Liver (tissue), 9 donors: Measurements from ENCODE around the gene SPATS2. TPM values are rescaled to one million over a fixed set of nuclear protein-coding genes. Genes with fewer than 3 reads are reported as not detected.

Experiments used
- DNase-seq: peaks from one replicate; pipeline ENCODE4 v3.0.0-alpha.2; 2017; ENCODE audit warnings: low spot score
- H3K27ac ChIP-seq, 2 donors: one replicate each; pipeline ENCODE4 v1.7.0; 2013; ENCODE audit warnings: inconsistent platforms in 2 of 2, low read length in 2 of 2, control low read depth in 1 of 2, low read depth in 1 of 2, mild to moderate bottlenecking in 1 of 2
- H3K27me3 ChIP-seq, 4 donors: one replicate each; pipeline versions ENCODE4 v1.6.1 to v1.7.0; 2013; ENCODE audit warnings: low read length in 3 of 4, inconsistent platforms in 1 of 4, mild to moderate bottlenecking in 1 of 4, moderate library complexity in 1 of 4; ENCODE audit not compliant: control insufficient read depth in 4 of 4, insufficient read depth in 4 of 4
- H3K36me3 ChIP-seq, 4 donors: one replicate each; pipeline versions ENCODE4 v1.6.1 to v1.7.0; 2013; ENCODE audit warnings: low read length in 3 of 4, mild to moderate bottlenecking in 3 of 4, low read depth in 1 of 4, moderate library complexity in 1 of 4; ENCODE audit not compliant: control insufficient read depth in 4 of 4, insufficient read depth in 3 of 4
- H3K4me1 ChIP-seq, 4 donors: one replicate each; pipeline versions ENCODE4 v1.6.1 to v1.7.0; 2013; ENCODE audit warnings: low read length in 3 of 4, mild to moderate bottlenecking in 3 of 4, moderate library complexity in 1 of 4; ENCODE audit not compliant: control insufficient read depth in 4 of 4, insufficient read depth in 4 of 4
- H3K4me3 ChIP-seq, 3 donors: one replicate each; pipeline versions ENCODE4 v1.6.1 to v1.7.0; 2013; ENCODE audit warnings: low read length in 3 of 3, control low read depth in 1 of 3, low read depth in 1 of 3, mild to moderate bottlenecking in 1 of 3
- H3K9ac ChIP-seq, 2 donors: one replicate each; pipeline ENCODE4 v1.7.0; 2013; ENCODE audit warnings: low read length in 2 of 2, mild to moderate bottlenecking in 2 of 2, moderate library complexity in 2 of 2, control low read depth in 1 of 2, low read depth in 1 of 2
- H3K9me3 ChIP-seq, 4 donors: one replicate each; pipeline versions ENCODE4 v1.6.1 to v1.7.0; 2013; ENCODE audit warnings: low read length in 3 of 4; ENCODE audit not compliant: control insufficient read depth in 4 of 4
- EGR1 ChIP-seq, 2 donors: IDR thresholded peaks; 2 replicates each; pipeline ENCODE4 v1.6.1; 2016 to 2018; ENCODE audit warnings: antibody characterized with exemption in 2 of 2, low read depth in 2 of 2
- FOXA1 ChIP-seq: IDR thresholded peaks from 2 replicates; pipeline ENCODE4 v1.6.1; 2016; ENCODE audit warnings: antibody characterized with exemption
- FOXA2 ChIP-seq: IDR thresholded peaks from 2 replicates; pipeline ENCODE4 v1.6.1; 2016; ENCODE audit warnings: antibody characterized with exemption
- GABPA ChIP-seq, 2 donors: IDR thresholded peaks in 1 of 2; conservative IDR thresholded peaks in 1 of 2; 2 replicates each; pipeline ENCODE4 v1.6.1; 2016; ENCODE audit warnings: antibody characterized with exemption in 2 of 2, mild to moderate bottlenecking in 1 of 2, moderate library complexity in 1 of 2
- HNF4A ChIP-seq, 2 donors: conservative IDR thresholded peaks; 2 replicates each; pipeline ENCODE4 v1.6.1; 2016; ENCODE audit warnings: antibody characterized with exemption in 2 of 2, mild to moderate bottlenecking in 2 of 2
- HNF4G ChIP-seq: IDR thresholded peaks from 2 replicates; pipeline ENCODE4 v1.6.1; 2016; ENCODE audit warnings: antibody characterized with exemption
- JUND ChIP-seq, 2 donors: IDR thresholded peaks; 2 replicates each; pipeline ENCODE4 v1.6.1; 2016; ENCODE audit warnings: antibody characterized with exemption in 2 of 2
- NR2F2 ChIP-seq: IDR thresholded peaks from 2 replicates; pipeline ENCODE4 v1.6.1; 2016; ENCODE audit warnings: antibody characterized with exemption
- RAD21 ChIP-seq, 2 donors: IDR thresholded peaks; 2 replicates each; pipeline ENCODE4 v1.6.1; 2016; ENCODE audit warnings: antibody characterized with exemption in 2 of 2, mild to moderate bottlenecking in 2 of 2
- RXRA ChIP-seq, 2 donors: IDR thresholded peaks; 2 replicates each; pipeline ENCODE4 v1.6.1; 2017 to 2018; ENCODE audit warnings: antibody characterized with exemption in 2 of 2, mild to moderate bottlenecking in 1 of 2
- SP1 ChIP-seq: IDR thresholded peaks from 2 replicates; pipeline ENCODE4 v1.6.1; 2018; ENCODE audit warnings: antibody characterized with exemption, mild to moderate bottlenecking
- TAF1 ChIP-seq: conservative IDR thresholded peaks from 2 replicates; pipeline ENCODE4 v1.6.1; 2016; ENCODE audit warnings: antibody characterized with exemption, mild to moderate bottlenecking
- YY1 ChIP-seq: IDR thresholded peaks from 2 replicates; pipeline ENCODE4 v1.6.1; 2016; ENCODE audit warnings: antibody characterized with exemption, mild to moderate bottlenecking
- WGBS: extraction: QIAGEN DNeasy Blood & Tissue Kit; methylation state at CpG from one replicate; pipeline ENCODE4 v1.1.7; 2013; 5-methylcytosine and 5-hydroxymethylcytosine counted together
- polyA plus RNA-seq, 2 donors: library from polyadenylated mRNA; stranded (reverse) in 1 of 2; unstranded in 1 of 2; fragments of 200-250 nt in 1 of 2; fragments of >200 nt in 1 of 2; fragmentation: Nextera tagmentation in 1 of 2; extraction: Ambion mirVana in 1 of 2; gene quantifications; one replicate each; pipeline versions ENCODE4 v1.2.1 to v1.2.3, GENCODE V29; 2013 to 2015
- total RNA-seq, 2 donors: library from RNA; depleted of rRNA; stranded (reverse); fragments of >200 nt; gene quantifications; one replicate each; pipeline ENCODE4 v1.2.3, GENCODE V29; 2014
- TF ChIP-seq, protein P1 (sequence below): IDR thresholded peaks from 2 replicates; pipeline ENCODE4 v1.6.1; 2016; ENCODE audit warnings: antibody characterized with exemption
- TF ChIP-seq, protein P2 (sequence below): IDR thresholded peaks from 2 replicates; pipeline ENCODE4 v1.6.1; 2016; ENCODE audit warnings: antibody characterized with exemption, mild to moderate bottlenecking
- TF ChIP-seq, protein P3 (sequence below): IDR thresholded peaks from 2 replicates; pipeline ENCODE4 v1.6.1; 2016; ENCODE audit warnings: antibody characterized with exemption
- TF ChIP-seq, protein P4 (sequence below): IDR thresholded peaks from 2 replicates; pipeline ENCODE4 v1.6.1; 2016; ENCODE audit warnings: antibody characterized with exemption
- TF ChIP-seq, protein P5 (sequence below): fragments of 150-350 bp; IDR thresholded peaks from 2 replicates; pipeline ENCODE4 v1.5.1; 2017; ENCODE audit warnings: improper control_type of control experiment, low read depth, low read length; ENCODE audit not compliant: missing input control
- donor health status: healthy.
- donor health status: healthy.
- donor health status: healthy.
- donor health status: healthy.
- donor health status: healthy.

Gene SPATS2
- total and polyA plus RNA-seq, 4 donors, result 2.4 to 5.2 (median 4.5) TPM

DNA sequence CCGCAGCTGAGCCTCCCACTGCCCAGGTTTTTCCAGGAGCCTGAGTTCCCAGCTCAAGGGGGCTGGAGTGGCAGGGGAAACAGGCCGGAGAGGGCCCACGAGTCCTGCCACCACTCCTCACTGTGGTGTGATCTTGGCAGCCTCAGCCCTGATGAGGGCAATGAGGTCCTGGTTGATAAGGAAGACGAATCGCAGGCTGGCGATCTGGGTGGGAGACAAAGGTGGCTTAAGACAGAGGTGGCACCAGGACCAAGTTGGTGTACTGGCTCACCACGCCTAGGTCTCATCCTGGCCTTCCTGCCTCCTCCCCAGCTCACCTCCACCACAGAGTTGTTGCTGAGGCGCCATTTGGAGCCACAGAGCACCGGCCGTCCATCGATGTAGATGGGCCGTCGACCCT lies 191.3 kb downstream of the SPATS2 start:
- no peak overlapping the region for H3K27ac ChIP-seq
- peaks cover 0 to 20% (median 9%) of the 10 kb centered on the region in 4 donors for H3K4me1 ChIP-seq
- no peak for DNase-seq
- H3K9ac ChIP-seq, result no peak overlapping the region
- WGBS, result 96% methylated on average over 13 of the region's 13 CpGs
- no peaks in the 10 kb centered on the region for H3K27me3 ChIP-seq
- H3K4me3 ChIP-seq, result no peak overlapping the region
- H3K36me3 ChIP-seq, result peaks cover 18 to 56% (median 41%) of the 10 kb centered on the region in 4 donors
- no peaks in the 10 kb centered on the region for H3K9me3 ChIP-seq
- TF ChIP-seq RAD21 (IDR thresholded peaks at IDR 0.05) (no peak), HNF4A (conservative IDR thresholded peaks at IDR 0.05) (no peak), FOXA2 (no peak), SP1 (no peak), GABPA (IDR thresholded peaks at IDR 0.05 in 1 of 2, conservative IDR thresholded peaks at IDR 0.05 in 1 of 2) (no peak), RXRA (IDR thresholded peaks at IDR 0.05) (no peak), JUND (IDR thresholded peaks at IDR 0.05) (no peak), EGR1 (IDR thresholded peaks at IDR 0.05; ENCODE audit: low read depth in 2 of 2) (no peak), NR2F2 (no peak), YY1 (no peak), HNF4G (no peak)
- TF ChIP-seq, protein P1, sequence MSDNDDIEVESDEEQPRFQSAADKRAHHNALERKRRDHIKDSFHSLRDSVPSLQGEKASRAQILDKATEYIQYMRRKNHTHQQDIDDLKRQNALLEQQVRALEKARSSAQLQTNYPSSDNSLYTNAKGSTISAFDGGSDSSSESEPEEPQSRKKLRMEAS, result no peak
- TF ChIP-seq, protein P2, sequence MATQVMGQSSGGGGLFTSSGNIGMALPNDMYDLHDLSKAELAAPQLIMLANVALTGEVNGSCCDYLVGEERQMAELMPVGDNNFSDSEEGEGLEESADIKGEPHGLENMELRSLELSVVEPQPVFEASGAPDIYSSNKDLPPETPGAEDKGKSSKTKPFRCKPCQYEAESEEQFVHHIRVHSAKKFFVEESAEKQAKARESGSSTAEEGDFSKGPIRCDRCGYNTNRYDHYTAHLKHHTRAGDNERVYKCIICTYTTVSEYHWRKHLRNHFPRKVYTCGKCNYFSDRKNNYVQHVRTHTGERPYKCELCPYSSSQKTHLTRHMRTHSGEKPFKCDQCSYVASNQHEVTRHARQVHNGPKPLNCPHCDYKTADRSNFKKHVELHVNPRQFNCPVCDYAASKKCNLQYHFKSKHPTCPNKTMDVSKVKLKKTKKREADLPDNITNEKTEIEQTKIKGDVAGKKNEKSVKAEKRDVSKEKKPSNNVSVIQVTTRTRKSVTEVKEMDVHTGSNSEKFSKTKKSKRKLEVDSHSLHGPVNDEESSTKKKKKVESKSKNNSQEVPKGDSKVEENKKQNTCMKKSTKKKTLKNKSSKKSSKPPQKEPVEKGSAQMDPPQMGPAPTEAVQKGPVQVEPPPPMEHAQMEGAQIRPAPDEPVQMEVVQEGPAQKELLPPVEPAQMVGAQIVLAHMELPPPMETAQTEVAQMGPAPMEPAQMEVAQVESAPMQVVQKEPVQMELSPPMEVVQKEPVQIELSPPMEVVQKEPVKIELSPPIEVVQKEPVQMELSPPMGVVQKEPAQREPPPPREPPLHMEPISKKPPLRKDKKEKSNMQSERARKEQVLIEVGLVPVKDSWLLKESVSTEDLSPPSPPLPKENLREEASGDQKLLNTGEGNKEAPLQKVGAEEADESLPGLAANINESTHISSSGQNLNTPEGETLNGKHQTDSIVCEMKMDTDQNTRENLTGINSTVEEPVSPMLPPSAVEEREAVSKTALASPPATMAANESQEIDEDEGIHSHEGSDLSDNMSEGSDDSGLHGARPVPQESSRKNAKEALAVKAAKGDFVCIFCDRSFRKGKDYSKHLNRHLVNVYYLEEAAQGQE, result no peak
- TF ChIP-seq, protein P3, sequence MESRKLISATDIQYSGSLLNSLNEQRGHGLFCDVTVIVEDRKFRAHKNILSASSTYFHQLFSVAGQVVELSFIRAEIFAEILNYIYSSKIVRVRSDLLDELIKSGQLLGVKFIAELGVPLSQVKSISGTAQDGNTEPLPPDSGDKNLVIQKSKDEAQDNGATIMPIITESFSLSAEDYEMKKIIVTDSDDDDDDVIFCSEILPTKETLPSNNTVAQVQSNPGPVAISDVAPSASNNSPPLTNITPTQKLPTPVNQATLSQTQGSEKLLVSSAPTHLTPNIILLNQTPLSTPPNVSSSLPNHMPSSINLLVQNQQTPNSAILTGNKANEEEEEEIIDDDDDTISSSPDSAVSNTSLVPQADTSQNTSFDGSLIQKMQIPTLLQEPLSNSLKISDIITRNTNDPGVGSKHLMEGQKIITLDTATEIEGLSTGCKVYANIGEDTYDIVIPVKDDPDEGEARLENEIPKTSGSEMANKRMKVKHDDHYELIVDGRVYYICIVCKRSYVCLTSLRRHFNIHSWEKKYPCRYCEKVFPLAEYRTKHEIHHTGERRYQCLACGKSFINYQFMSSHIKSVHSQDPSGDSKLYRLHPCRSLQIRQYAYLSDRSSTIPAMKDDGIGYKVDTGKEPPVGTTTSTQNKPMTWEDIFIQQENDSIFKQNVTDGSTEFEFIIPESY, result no peak

DNA sequence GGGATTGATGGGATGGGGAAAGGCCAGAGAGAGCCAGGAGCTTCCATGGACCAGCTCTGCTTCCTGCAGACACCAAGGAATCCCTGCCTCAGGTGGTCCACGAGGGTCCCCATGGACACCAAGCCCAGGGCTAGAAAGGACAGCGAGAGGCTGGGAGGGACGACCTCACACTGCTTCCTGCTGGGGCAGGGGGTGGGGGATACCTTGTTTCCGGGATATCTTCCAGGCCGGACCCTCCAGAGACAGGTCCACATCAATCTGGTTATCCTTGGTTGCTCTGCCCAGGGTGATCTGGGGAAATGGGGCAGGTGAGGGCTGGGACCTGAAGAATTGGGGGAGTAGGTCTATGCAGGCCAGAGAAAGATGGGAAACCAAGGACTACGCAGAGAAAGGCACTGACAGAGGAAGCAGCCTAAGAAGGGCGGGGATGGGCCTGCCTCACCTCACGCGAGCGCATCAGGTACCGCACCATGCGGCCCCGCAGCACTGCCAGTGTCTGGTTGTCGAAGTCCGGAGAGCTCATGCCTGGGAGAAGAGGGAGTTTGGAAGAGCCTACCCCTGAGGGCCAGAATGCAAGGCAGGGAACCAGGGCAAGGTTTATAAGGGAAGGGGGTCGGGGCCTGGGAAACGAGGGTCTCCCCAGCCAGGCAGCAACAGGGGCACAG lies 191.9 kb downstream of the SPATS2 start:
- Histone ChIP-seq H3K4me3 (no peak overlapping the region), H3K9ac (no peak overlapping the region), H3K9me3 (no peaks in the 10 kb centered on the region), H3K27ac (no peak overlapping the region), H3K36me3 (peaks cover 19 to 62% (median 46%) of the 10 kb centered on the region in 4 donors), H3K27me3 (no peaks in the 10 kb centered on the region), H3K4me1 (peaks cover 0 to 20% (median 9%) of the 10 kb centered on the region in 4 donors)
- WGBS, result 96% methylated on average over 17 of the region's 17 CpGs
- no peak for DNase-seq
- TF ChIP-seq HNF4A (conservative IDR thresholded peaks at IDR 0.05) (no peak), JUND (IDR thresholded peaks at IDR 0.05) (no peak), HNF4G (no peak), EGR1 (IDR thresholded peaks at IDR 0.05; ENCODE audit: low read depth in 2 of 2) (no peak), TAF1 (no peak), RXRA (IDR thresholded peaks at IDR 0.05) (no peak), RAD21 (IDR thresholded peaks at IDR 0.05) (no peak), FOXA1 (no peak), SP1 (no peak)
- TF ChIP-seq, protein P4, sequence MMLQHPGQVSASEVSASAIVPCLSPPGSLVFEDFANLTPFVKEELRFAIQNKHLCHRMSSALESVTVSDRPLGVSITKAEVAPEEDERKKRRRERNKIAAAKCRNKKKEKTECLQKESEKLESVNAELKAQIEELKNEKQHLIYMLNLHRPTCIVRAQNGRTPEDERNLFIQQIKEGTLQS, result no peak
- TF ChIP-seq, protein P5, sequence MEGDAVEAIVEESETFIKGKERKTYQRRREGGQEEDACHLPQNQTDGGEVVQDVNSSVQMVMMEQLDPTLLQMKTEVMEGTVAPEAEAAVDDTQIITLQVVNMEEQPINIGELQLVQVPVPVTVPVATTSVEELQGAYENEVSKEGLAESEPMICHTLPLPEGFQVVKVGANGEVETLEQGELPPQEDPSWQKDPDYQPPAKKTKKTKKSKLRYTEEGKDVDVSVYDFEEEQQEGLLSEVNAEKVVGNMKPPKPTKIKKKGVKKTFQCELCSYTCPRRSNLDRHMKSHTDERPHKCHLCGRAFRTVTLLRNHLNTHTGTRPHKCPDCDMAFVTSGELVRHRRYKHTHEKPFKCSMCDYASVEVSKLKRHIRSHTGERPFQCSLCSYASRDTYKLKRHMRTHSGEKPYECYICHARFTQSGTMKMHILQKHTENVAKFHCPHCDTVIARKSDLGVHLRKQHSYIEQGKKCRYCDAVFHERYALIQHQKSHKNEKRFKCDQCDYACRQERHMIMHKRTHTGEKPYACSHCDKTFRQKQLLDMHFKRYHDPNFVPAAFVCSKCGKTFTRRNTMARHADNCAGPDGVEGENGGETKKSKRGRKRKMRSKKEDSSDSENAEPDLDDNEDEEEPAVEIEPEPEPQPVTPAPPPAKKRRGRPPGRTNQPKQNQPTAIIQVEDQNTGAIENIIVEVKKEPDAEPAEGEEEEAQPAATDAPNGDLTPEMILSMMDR, result no peak
- TF ChIP-seq, protein P3, result no peak
- TF ChIP-seq, protein P2, result no peak
